Measurements from ENCODE around the gene JMJD8.

Gene JMJD8

GRCh38 chr16:721765-722540 is 37.8 kb upstream of the JMJD8 start:
- DNase-seq = peak in 1 of 2 donors; percentile 42

DNA sequence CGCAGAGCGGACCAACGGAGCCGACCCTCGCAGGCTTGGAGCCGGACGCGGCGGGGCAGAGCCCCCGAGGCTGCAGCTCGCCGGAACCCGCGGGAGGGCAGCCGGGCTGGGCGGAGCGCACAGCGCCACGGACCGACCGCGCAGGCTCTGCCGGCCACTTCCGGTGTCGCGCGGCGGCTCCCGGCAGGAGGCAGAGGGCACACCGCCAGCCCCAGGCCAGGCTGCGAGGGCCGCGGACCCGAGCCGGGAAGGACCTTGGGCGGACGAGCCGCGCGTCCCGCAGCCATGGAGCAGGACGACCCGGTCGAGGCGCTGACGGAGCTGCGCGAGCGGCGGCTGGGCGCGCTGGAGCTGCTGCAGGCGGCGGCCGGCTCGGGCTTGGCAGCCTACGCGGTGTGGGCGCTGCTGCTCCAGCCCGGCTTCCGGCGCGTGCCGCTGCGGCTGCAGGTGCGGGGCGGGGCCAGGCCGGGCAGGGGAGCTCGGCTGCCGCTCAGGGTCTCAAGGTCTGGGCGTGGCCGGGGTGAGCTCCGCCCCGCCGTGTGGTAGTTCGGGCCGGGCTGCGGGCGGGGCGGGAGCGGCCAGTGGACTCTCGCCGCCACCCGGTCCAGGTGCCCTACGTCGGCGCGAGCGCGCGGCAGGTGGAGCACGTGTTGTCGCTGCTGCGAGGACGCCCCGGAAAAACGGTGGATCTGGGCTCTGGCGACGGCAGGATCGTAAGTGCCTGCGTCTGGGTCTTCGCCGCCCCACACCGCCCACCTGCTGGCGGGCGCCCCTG is 37.0 kb upstream of the JMJD8 start, which contains the start of gene ANTKMT:
Gene ANTKMT, plus strand, starts transcription at position 157 of the 775 bp plus-strand sequence. Its CDS starts 129 bp downstream, at position 286.
- peak; percentile 82 to 86 for DNase-seq

DNA sequence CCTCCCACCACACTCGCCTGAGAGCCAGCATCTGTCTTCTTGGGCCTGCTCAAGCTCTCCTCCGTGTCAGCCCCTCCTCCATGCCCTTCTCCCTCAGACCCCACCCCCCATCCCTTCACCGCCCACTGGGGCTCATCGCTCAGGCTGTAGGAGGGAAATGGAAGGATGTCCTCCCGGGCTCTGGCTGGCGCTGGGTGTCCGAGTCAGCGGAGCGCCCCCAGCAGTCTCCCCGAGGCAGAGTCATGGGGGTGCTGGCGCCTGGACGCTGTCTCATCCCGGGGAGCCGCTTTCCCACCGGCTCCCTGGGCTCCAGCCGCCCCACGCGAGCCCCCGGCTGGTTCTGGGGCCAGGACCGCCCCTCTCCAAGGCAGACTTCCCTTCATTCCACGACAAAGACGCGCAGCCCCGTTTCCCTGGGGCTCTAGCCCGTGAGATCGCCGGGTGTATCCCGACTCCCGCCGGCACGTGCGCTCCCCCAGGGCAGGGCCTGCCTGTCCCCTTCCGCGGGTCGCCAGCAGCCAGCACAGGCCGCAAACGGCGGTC is 36.4 kb upstream of the JMJD8 start:
- peak in 1 of 2 donors; percentile 34 for DNase-seq

DNA sequence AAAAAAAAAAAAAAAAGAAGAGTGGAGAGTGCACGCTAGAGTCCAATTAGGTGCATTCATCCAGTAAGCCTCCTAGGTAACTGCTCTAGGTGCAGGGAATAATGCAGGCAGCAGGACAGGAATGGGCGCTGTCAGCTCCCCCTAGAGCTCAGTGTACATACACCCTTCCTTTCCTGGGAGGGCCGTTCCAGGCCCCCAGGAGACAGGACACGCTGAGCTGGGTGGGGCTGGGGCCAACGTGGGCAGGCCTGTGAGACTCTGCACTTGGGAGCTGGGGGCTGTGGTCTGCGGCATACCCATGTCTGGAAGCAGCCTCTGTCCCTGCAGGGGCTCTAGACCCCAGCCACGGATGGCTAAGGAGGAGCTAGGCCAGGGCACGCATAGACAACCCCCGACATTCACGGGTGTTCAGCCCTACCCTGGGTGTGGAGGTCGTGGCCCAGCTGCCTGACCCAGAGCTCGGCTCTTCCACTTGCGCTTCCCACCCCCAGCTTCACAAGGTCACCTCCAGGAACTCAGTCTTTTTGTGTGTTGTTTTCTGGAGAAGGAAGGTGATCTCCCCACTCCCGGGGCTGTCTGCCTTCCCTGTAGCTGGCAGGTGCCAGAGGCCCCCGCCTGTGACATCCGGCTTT is 35.8 kb upstream of the JMJD8 start:
- no peak for DNase-seq

GRCh38 chr16:718922-719321 is 34.8 kb upstream of the JMJD8 start:
- no peak for DNase-seq

- no peak for DNase-seq
Observed at GRCh38 chr16:718389-718788, 34.3 kb upstream of the JMJD8 start.

GRCh38 chr16:717450-718245 is 33.5 kb upstream of the JMJD8 start:
- DNase-seq = no peak

DNA sequence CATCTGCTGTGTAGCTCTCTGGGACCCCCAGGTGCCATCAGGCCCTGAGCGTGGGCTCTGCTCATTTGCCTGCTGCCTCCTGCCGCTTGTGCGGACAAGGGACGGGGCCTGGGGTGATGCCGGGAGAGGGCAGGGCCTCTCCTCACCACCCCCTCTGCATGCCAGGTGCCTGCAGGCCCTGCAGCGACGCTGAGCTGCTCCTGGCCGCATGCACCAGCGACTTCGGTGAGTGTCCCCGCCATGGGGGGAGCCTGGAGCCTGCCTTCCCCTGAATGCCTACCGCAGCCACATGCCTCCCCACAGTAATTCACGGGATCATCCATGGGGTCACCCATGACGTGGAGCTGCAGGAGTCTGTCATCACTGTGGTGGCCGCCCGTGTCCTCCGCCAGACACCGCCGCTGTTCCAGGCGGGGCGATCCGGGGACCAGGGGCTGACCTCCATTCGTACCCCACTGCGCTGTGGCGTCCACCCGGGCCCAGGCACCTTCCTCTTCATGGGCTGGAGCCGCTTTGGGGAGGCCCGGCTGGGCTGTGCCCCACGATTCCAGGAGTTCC is 32.7 kb upstream of the JMJD8 start:
- no peak for DNase-seq

GRCh38 chr16:716200-716568 is 32.0 kb upstream of the JMJD8 start:
- DNase-seq = no peak

DNA sequence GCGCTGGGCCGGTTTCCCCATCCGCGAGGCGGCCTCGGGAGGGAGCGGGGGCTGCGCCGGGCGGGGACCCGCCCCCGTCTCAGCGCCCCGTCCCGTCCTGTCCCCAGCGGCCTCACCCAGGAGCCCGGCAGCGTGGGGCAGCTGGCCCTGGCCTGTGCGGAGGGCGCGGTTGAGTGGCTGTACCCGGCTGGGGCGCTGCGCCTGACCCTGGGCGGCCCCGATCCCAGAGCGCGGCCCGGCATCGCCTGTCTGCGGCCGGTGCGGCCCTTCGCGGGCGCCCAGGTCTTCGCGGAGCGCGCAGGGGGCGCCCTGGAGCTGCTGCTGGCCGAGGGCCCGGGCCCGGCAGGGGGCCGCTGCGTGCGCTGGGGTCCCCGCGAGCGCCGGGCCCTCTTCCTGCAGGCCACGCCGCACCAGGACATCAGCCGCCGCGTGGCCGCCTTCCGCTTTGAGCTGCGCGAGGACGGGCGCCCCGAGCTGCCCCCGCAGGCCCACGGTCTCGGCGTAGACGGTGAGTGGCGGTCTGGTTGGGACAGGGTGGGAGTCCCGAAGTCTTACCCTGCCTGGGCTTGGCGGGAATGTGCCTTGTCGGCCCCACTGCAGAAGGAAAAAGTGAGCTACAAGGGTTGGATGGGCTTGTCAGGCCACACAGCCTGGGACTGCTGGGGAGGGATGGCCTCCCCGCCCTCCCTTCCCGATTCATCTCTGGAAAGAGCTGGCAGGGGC is 31.5 kb upstream of the JMJD8 start:
- DNase-seq = no peak

- peak; percentile 87 to 89 for DNase-seq
Observed at GRCh38 chr16:714558-715476, 30.7 kb upstream of the JMJD8 start, which contains the start of gene METRN. Gene METRN, plus strand, starts transcription at chr16:715118. Its CDS starts 172 bp downstream, at chr16:715290.

- DNase-seq = no peak
Observed at GRCh38 chr16:714079-714478, 29.9 kb upstream of the JMJD8 start.

DNA sequence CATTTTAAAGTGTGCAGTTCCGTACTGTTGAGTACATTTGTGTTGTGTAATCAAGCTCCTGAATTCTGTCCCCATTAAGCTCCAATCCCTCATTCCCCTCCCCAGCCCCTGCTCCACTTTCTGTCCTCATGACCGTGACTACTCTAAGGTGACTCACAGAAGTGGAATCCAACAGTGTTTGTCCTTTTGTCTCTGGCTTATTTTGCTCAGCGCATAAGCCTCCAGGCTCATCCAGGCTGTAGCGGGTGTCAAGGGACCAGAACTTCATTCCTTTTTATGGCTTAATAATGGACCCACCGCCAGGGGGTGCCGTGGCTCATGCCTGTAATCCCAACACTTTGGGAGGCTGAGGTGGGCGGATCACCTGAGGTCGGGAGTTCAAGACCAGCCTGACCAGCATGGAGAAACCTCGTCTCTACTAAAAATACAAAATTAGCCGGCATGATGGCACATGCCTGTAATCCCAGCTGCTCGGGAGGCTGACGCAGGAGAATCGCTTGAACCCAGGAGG is 28.7 kb upstream of the JMJD8 start:
- DNase-seq = peak; percentile 40 to 59

GRCh38 chr16:711548-712320 is 27.6 kb upstream of the JMJD8 start:
- peak; percentile 79 to 80 for DNase-seq

DNA sequence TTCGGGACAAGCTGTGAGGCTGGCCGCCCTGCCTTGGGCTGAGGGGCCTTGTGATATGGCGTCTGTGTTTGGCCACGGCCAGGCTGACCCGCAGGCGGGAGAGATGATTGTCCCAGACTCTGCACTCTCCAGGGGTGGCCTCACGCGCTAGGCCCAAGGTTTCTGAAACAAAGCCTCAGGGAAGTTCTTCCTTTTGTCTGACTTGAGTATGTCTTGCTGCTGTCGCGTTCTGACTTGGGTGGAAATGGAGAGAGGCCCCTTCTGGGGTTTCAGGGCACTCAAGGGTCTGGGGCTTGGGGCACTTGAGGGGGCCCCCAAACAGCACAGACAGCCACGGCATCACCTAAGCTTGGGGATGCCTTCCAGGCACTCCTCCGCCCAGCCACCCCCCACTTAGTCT is 26.9 kb upstream of the JMJD8 start:
- no peak for DNase-seq

DNA sequence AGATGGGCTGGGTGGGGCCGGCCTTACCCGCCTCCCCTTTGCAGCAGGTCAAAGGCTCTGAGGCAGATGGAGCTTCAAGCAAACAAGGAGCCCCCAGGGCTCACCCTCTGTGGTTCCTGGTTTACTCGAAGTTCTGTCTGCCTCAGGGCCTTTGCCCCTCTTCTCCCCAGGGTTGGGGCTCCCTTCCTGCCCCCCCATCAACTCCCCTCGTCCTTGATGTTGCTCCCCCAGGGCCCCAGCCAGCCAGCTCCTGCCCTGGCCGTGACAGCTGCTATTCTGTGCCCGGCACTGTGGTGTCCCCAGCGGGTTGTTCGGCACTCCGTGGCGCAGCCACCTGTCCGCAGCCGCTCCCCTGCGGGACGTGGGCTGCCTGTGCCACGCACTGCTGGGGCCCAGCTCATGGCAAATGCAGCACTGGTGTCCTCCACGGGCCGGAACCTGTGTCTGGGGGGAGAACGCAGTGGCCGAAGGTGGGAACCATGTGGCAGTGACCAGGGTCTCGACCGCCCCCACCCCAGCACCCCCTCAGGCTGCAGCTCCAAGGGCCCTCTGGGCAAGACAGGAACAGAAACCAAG is 26.5 kb upstream of the JMJD8 start:
- DNase-seq = no peak

DNA sequence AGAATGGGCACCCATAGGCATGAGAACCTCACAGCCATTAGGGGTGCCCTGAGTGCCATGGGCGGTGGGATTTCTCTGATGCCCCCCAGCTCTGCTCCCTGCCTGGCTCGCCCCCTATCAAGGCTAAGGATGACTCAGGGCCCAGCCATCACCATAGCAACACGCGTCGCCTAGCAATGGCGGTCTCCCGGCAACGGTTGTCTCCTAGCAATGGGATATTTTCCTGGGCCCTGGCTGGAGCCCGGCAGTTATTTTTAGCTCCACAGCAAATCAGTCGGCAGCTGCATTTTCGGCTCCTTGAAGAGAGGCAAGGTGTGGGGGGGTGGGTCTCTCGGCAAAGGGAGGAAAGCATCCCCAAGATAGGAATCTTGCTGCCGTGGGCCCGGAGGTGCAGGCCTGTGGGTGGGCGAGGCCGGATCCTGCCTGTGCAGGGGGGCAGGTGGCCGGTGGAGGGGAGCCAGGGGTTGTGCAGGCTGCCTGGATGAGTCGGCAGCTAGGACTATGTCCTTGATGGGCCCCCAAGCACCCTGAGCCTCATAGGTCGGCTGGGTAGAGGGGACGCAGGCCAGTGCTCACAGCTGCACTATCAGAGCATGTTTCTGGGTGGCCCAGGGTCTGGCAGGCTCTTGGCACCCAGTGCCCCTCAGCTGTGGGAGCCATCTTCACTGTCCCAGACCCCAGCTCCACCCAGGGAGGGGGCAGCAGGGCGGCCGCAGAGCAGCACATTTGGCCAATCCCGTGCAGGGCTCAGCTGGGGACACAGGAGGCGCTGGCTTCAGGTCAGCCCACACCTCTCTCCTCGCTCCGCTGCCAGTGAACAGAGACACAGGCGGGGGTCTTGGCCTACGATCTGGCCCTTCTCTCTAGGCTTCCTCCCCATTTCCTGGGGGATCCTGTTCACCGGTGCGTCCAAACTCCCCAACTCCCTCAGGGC is 25.7 kb upstream of the JMJD8 start:
- DNase-seq = no peak

- DNase-seq = no peak
Observed at GRCh38 chr16:708959-709358, 24.8 kb upstream of the JMJD8 start.

Measured in CD4-positive, alpha-beta T cell treated with Interleukin-1 beta for 1 hour (primary cell).